OCI-LY7 (cell line): ENCODE data around the gene ANKRD36C.
"Not testable (repeated sequence)": the region's sequence is repeated elsewhere in the genome, so short reads cannot be mapped to it uniquely, and the experiment has no call there.

Source experiments
- EZH2phosphoT487 ChIP-seq: fragments of 200-600 bp; sonication (generic); IDR thresholded peaks from 2 replicates; pipeline ENCODE4 v1.6.1; 2018; ENCODE audit warnings: low read depth, borderline replicate concordance, mild to moderate bottlenecking, mixed run types, antibody characterized with exemption, low read length, moderate library complexity, mixed read lengths
- TF ChIP-seq, protein P1 (sequence below): fragments of 200-600 bp; sonication (generic); conservative IDR thresholded peaks from 2 replicates; pipeline ENCODE4 v1.5.1; 2014; ENCODE audit warnings: mild to moderate bottlenecking, antibody characterized with exemption, low read length, moderate library complexity, mixed read lengths

DNA sequence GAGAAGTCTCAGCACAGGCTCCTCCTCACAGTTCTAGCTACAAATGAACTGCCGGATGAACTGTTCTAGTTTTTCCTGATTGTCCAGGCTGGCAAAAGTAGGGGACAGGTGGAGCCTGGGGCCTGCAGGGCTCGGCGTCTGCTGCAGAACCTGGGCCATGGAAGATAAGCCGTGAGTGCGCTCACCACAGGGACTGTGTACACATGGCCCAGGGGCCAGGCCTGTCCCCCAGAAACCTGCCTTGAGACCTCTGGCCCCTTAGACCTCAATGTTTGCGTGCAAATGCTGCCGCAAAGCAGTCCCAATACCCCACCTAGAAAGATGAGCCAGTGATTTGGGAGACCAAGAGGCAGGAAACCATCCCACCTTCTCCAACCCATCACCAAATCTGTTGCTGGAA lies 30.5 kb upstream of the ANKRD36C start:
- TF ChIP-seq, protein P1, sequence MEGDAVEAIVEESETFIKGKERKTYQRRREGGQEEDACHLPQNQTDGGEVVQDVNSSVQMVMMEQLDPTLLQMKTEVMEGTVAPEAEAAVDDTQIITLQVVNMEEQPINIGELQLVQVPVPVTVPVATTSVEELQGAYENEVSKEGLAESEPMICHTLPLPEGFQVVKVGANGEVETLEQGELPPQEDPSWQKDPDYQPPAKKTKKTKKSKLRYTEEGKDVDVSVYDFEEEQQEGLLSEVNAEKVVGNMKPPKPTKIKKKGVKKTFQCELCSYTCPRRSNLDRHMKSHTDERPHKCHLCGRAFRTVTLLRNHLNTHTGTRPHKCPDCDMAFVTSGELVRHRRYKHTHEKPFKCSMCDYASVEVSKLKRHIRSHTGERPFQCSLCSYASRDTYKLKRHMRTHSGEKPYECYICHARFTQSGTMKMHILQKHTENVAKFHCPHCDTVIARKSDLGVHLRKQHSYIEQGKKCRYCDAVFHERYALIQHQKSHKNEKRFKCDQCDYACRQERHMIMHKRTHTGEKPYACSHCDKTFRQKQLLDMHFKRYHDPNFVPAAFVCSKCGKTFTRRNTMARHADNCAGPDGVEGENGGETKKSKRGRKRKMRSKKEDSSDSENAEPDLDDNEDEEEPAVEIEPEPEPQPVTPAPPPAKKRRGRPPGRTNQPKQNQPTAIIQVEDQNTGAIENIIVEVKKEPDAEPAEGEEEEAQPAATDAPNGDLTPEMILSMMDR, result not testable (repeated sequence)
- not testable (repeated sequence) for TF ChIP-seq EZH2phosphoT487
